Sigmoid colon (tissue), 4 donors: ENCODE data around the gene ATF6.

Experiments used
- EP300 ChIP-seq, 4 donors: sonication (generic); formaldehyde crosslinking; IDR thresholded peaks; one replicate each; pipeline ENCODE4 v1.6.1; 2017; ENCODE audit warnings: antibody characterized with exemption in 4 of 4
- TF ChIP-seq, protein P1 (sequence below), 4 experiments: fragments of 450-650 bp in 3 of 4; fragments of 200-600 bp in 1 of 4; IDR thresholded peaks; one replicate each; pipeline ENCODE4 v1.5.1; 2016 to 2019; ENCODE audit warnings: antibody characterized with exemption in 4 of 4, mild to moderate bottlenecking in 3 of 4, moderate library complexity in 2 of 4

DNA sequence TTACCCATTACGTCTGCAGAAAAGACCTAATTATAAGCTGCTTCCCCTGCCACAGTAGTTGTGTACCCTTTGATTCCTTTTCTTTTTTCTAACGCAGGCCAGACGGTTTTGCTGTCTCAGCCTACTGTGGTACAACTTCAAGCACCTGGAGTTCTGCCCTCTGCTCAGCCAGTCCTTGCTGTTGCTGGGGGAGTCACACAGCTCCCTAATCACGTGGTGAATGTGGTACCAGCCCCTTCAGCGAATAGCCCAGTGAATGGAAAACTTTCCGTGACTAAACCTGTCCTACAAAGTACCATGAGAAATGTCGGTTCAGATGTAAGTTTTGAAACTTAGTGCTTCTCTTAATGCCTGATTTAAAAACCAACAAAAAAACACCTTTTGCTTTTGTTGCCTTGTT lies 35.8 kb downstream of the ATF6 start:
- TF ChIP-seq, protein P1, sequence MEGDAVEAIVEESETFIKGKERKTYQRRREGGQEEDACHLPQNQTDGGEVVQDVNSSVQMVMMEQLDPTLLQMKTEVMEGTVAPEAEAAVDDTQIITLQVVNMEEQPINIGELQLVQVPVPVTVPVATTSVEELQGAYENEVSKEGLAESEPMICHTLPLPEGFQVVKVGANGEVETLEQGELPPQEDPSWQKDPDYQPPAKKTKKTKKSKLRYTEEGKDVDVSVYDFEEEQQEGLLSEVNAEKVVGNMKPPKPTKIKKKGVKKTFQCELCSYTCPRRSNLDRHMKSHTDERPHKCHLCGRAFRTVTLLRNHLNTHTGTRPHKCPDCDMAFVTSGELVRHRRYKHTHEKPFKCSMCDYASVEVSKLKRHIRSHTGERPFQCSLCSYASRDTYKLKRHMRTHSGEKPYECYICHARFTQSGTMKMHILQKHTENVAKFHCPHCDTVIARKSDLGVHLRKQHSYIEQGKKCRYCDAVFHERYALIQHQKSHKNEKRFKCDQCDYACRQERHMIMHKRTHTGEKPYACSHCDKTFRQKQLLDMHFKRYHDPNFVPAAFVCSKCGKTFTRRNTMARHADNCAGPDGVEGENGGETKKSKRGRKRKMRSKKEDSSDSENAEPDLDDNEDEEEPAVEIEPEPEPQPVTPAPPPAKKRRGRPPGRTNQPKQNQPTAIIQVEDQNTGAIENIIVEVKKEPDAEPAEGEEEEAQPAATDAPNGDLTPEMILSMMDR (IDR thresholded peaks at IDR 0.05), result no peak
- TF ChIP-seq EP300 (IDR thresholded peaks at IDR 0.05), result no peak
